ENCODE measurements around the gene TECPR2.
A peak's percentile ranks its signal among the peaks of the same experiment; 100 is the strongest.

Gene TECPR2

GRCh38 chr14:102437997-102438915 lies 75.5 kb downstream of the TECPR2 start:
- Histone ChIP-seq H3K9ac (no peak overlapping the region), H3K4me1 (no peaks in the 10 kb centered on the region), H3K27me3 (ENCODE audit: control insufficient read depth, insufficient read depth, low read length) (no peaks in the 10 kb centered on the region), H3K4me2 (ENCODE audit: low read length) (peak overlapping the region; percentile 39), H3K4me3 (ENCODE audit: low read depth, low read length) (no peak overlapping the region), H3K9me3 (ENCODE audit: control insufficient read depth, low read length) (no peaks in the 10 kb centered on the region), H3K27ac (no peak overlapping the region), H3K36me3 (ENCODE audit: control insufficient read depth, insufficient read depth, low read length) (no peaks in the 10 kb centered on the region), H2AFZ (peak overlapping the region; percentile 49), H3K79me2 (no peaks in the 10 kb centered on the region)
- TF ChIP-seq, protein P1, sequence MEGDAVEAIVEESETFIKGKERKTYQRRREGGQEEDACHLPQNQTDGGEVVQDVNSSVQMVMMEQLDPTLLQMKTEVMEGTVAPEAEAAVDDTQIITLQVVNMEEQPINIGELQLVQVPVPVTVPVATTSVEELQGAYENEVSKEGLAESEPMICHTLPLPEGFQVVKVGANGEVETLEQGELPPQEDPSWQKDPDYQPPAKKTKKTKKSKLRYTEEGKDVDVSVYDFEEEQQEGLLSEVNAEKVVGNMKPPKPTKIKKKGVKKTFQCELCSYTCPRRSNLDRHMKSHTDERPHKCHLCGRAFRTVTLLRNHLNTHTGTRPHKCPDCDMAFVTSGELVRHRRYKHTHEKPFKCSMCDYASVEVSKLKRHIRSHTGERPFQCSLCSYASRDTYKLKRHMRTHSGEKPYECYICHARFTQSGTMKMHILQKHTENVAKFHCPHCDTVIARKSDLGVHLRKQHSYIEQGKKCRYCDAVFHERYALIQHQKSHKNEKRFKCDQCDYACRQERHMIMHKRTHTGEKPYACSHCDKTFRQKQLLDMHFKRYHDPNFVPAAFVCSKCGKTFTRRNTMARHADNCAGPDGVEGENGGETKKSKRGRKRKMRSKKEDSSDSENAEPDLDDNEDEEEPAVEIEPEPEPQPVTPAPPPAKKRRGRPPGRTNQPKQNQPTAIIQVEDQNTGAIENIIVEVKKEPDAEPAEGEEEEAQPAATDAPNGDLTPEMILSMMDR (IDR thresholded peaks at IDR 0.05) = peak; percentile 74

- H2AFZ ChIP-seq = no peak overlapping the region
- H3K9me3 ChIP-seq (ENCODE audit: control insufficient read depth, low read length) = no peaks in the 10 kb centered on the region
- TF ChIP-seq, protein P1 (IDR thresholded peaks at IDR 0.05) = no peak
- no peaks in the 10 kb centered on the region for H3K36me3 ChIP-seq (ENCODE audit: control insufficient read depth, insufficient read depth, low read length)
- H3K4me2 ChIP-seq (ENCODE audit: low read length) = no peak overlapping the region
- no peaks in the 10 kb centered on the region for H3K79me2 ChIP-seq
- H3K4me1 ChIP-seq = no peaks in the 10 kb centered on the region
- no peak overlapping the region for H3K4me3 ChIP-seq (ENCODE audit: low read depth, low read length)
- H3K27me3 ChIP-seq (ENCODE audit: control insufficient read depth, insufficient read depth, low read length) = no peaks in the 10 kb centered on the region
- no peak overlapping the region for H3K9ac ChIP-seq
- no peak overlapping the region for H3K27ac ChIP-seq
Observed at GRCh38 chr14:102439556-102439955, 76.8 kb downstream of the TECPR2 start.

GRCh38 chr14:102440392-102440791 lies 77.7 kb downstream of the TECPR2 start:
- Histone ChIP-seq H3K9me3 (ENCODE audit: control insufficient read depth, low read length) (no peaks in the 10 kb centered on the region), H3K4me1 (no peaks in the 10 kb centered on the region), H3K4me2 (ENCODE audit: low read length) (no peak overlapping the region), H3K9ac (no peak overlapping the region), H3K4me3 (ENCODE audit: low read depth, low read length) (no peak overlapping the region), H3K27me3 (ENCODE audit: control insufficient read depth, insufficient read depth, low read length) (no peaks in the 10 kb centered on the region), H3K27ac (no peak overlapping the region), H3K36me3 (ENCODE audit: control insufficient read depth, insufficient read depth, low read length) (no peaks in the 10 kb centered on the region), H2AFZ (no peak overlapping the region), H3K79me2 (no peaks in the 10 kb centered on the region)
- TF ChIP-seq, protein P1 (IDR thresholded peaks at IDR 0.05) = no peak

DNA sequence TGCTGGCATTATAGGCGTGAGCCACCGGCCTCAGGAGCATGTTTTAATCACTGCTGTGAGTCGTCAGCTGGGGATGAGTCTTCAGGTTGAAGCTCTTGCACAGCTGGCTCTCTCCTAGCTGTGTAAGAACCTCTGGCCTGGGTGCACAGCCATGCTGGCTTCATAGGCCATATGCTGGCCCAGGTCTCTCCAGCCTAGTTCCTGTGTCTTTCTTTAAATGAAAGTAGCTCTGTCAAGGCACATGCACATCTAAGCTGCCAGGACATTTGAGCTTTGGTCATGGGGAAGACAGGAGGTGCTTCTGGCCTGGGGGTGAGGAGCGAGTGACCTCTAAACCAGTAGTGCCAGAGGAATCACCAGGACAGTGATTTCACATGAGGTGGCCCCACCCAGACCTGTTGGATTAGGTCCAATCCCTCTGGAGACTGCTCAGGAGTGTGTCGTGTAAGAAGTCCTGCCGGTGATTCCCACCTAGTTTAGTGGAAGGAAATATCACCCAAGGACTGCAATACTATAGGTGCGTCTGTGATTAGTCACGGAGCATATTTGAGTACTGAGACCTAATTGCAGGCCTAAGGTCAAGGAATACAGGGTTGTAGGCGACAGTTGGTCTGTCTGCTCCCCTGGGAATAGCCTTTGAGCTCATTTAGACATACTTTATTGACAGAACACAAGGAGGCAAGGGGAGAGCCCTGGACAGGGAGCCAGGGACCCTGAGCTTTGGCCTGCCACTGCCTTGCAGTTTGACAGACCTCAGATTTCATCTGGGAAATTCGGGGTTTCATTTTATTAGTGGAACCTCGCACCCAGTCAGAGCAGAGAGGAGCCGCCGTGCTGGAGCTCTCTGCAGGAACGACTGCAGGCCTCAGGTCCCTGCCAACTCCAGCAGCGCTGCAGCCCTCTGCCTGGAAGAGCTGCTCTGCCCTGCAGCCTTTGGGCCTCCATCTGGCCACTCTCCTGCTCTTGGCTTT lies 79.8 kb downstream of the TECPR2 start:
- no peak overlapping the region for H3K4me2 ChIP-seq (ENCODE audit: low read length)
- H3K27me3 ChIP-seq (ENCODE audit: control insufficient read depth, insufficient read depth, low read length) = no peaks in the 10 kb centered on the region
- no peak overlapping the region for H3K9ac ChIP-seq
- H3K36me3 ChIP-seq (ENCODE audit: control insufficient read depth, insufficient read depth, low read length) = no peaks in the 10 kb centered on the region
- H3K27ac ChIP-seq = no peak overlapping the region
- H3K4me3 ChIP-seq (ENCODE audit: low read depth, low read length) = no peak overlapping the region
- no peaks in the 10 kb centered on the region for H3K4me1 ChIP-seq
- no peaks in the 10 kb centered on the region for H3K9me3 ChIP-seq (ENCODE audit: control insufficient read depth, low read length)
- TF ChIP-seq, protein P1 (IDR thresholded peaks at IDR 0.05) = no peak
- H3K79me2 ChIP-seq = no peaks in the 10 kb centered on the region
- no peak overlapping the region for H2AFZ ChIP-seq
